IMR-90 (cell line): ENCODE measurements around the gene CYP46A1. TPM values are rescaled to one million over a fixed set of nuclear protein-coding genes. Genes with fewer than 3 reads are reported as not detected.

ENCODE experiments used
- ATAC-seq: fragments of 200-7000 bp; cut with Tn5 transposase; 2 replicates; pipeline ENCODE4 v1.9.1; 2020; ENCODE audit warnings: low read depth, mild to moderate bottlenecking, moderate library complexity
- BruUV-seq: library from RNA; stranded (reverse); fragments of 400-500 nt; replicated peaks from 2 replicates; lab custom pipeline; 2021; lab: Mats Ljungman, UMichigan
- CTCF ChIA-PET: fragments of 300-600 bp; formaldehyde crosslinking; extraction: SDS; loops from one replicate; lab custom pipeline; 2021; ENCODE audit warnings: antibody characterized with exemption; lab: Yijun Ruan, JAX
- POLR2A ChIA-PET: fragments of 300-600 bp; sonication (Branson Sonifier 250); formaldehyde crosslinking; loops from one replicate; lab custom pipeline; 2022; ENCODE audit warnings: antibody characterized with exemption; ENCODE audit not compliant: unreplicated experiment; lab: Charles Lee
- DNase-seq: peaks from one replicate; pipeline ENCODE4 v3.0.0; 2013
- H2AFZ ChIP-seq: replicated peaks from 2 replicates; pipeline ENCODE3; 2013; ENCODE audit warnings: low read length, mild to moderate bottlenecking; ENCODE audit not compliant: poor library complexity
- H2AK5ac ChIP-seq: 2 replicates; pipeline ENCODE4 v1.6.1; 2013; ENCODE audit warnings: low read depth, low read length, inconsistent platforms
- H2AK9ac ChIP-seq: replicated peaks from 2 replicates; pipeline ENCODE3; 2013; ENCODE audit warnings: mild to moderate bottlenecking, low read depth, low read length, moderate library complexity; ENCODE audit not compliant: poor library complexity
- H2BK120ac ChIP-seq: 2 replicates; pipeline ENCODE4 v1.6.1; 2013; ENCODE audit warnings: low read depth, low read length, inconsistent platforms
- H2BK15ac ChIP-seq: 3 replicates; pipeline ENCODE4 v1.6.1; 2013; ENCODE audit warnings: low read depth, low read length, inconsistent platforms
- H2BK20ac ChIP-seq: 2 replicates; pipeline ENCODE4 v1.6.1; 2013; ENCODE audit warnings: low read depth, mild to moderate bottlenecking, inconsistent platforms, low read length, moderate library complexity
- H2BK5ac ChIP-seq: 2 replicates; pipeline ENCODE4 v1.6.1; 2013; ENCODE audit warnings: mild to moderate bottlenecking, low read depth, low read length, inconsistent platforms; ENCODE audit not compliant: poor library complexity, severe bottlenecking
- H3K14ac ChIP-seq: replicated peaks from 2 replicates; pipeline ENCODE4 v1.6.1; 2013; ENCODE audit warnings: low read depth, low read length, inconsistent platforms
- H3K18ac ChIP-seq: 2 replicates; pipeline ENCODE4 v1.6.1; 2013; ENCODE audit warnings: low read depth, low read length, control low read depth
- H3K23ac ChIP-seq: 2 replicates; pipeline ENCODE4 v1.6.1; 2013; ENCODE audit warnings: low read depth, low read length, inconsistent platforms
- H3K27ac ChIP-seq: 2 replicates; pipeline ENCODE4 v1.5.1; 2013; ENCODE audit warnings: mild to moderate bottlenecking, control low read depth, low read length; ENCODE audit not compliant: insufficient read depth
- H3K27me3 ChIP-seq: 2 replicates; pipeline ENCODE4 v1.6.1; 2013; ENCODE audit warnings: low read length; ENCODE audit not compliant: control insufficient read depth, insufficient read depth
- H3K36me3 ChIP-seq: 2 replicates; pipeline ENCODE4 v1.6.1; 2013; ENCODE audit warnings: low read length, mixed read lengths; ENCODE audit not compliant: control insufficient read depth, insufficient read depth
- H3K4ac ChIP-seq: 2 replicates; pipeline ENCODE4 v1.6.1; 2013; ENCODE audit warnings: low read depth, low read length, inconsistent platforms
- H3K4me1 ChIP-seq: 2 replicates; pipeline ENCODE4 v1.6.1; 2013; ENCODE audit warnings: low read length, mixed read lengths; ENCODE audit not compliant: control insufficient read depth, insufficient read depth
- H3K4me2 ChIP-seq: 2 replicates; pipeline ENCODE4 v1.6.1; 2013; ENCODE audit warnings: low read depth, mild to moderate bottlenecking, control low read depth, low read length, moderate library complexity
- H3K4me3 ChIP-seq: 2 replicates; pipeline ENCODE4 v1.5.1; 2013; ENCODE audit warnings: low read depth, mild to moderate bottlenecking, control low read depth, low read length, moderate library complexity; ENCODE audit not compliant: insufficient read depth
- H3K56ac ChIP-seq: 2 replicates; pipeline ENCODE4 v1.6.1; 2013; ENCODE audit warnings: low read length, inconsistent platforms; ENCODE audit not compliant: insufficient read depth; ENCODE audit errors: extremely low read depth
- H3K79me1 ChIP-seq, 2 experiments: 2 replicates each; pipeline ENCODE4 v1.6.1; 2013; ENCODE audit warnings: low read length in 2 of 2, inconsistent platforms in 1 of 2, low read depth in 1 of 2
- H3K9ac ChIP-seq: 2 replicates; pipeline ENCODE4 v1.6.1; 2013; ENCODE audit warnings: low read depth, low read length, control low read depth
- H3K9me1 ChIP-seq: 2 replicates; pipeline ENCODE4 v1.6.1; 2013; ENCODE audit warnings: low read length, inconsistent platforms; ENCODE audit not compliant: insufficient read depth
- H3K9me3 ChIP-seq: 2 replicates; pipeline ENCODE4 v1.6.1; 2013; ENCODE audit warnings: low read length; ENCODE audit not compliant: control insufficient read depth, insufficient read depth
- H4K20me1 ChIP-seq: 2 replicates; pipeline ENCODE4 v1.6.1; 2013; ENCODE audit warnings: low read length, inconsistent platforms; ENCODE audit not compliant: insufficient read depth
- H4K5ac ChIP-seq: 2 replicates; pipeline ENCODE4 v1.6.1; 2013; ENCODE audit warnings: mild to moderate bottlenecking, low read depth, low read length, control low read depth
- H4K8ac ChIP-seq, 2 experiments: 2 replicates each; pipeline ENCODE4 v1.6.1; 2013; ENCODE audit warnings: low read depth in 2 of 2, low read length in 2 of 2, control low read depth in 1 of 2, inconsistent platforms in 1 of 2
- H4K91ac ChIP-seq: 2 replicates; pipeline ENCODE4 v1.6.1; 2013; ENCODE audit warnings: low read depth, low read length, inconsistent platforms; ENCODE audit not compliant: insufficient read depth
- BHLHE40 ChIP-seq: fragments of 150-350 bp; IDR thresholded peaks from 2 replicates; pipeline ENCODE4 v1.6.1; 2016; ENCODE audit warnings: mild to moderate bottlenecking, low read depth, low read length
- CEBPB ChIP-seq: IDR thresholded peaks from 2 replicates; pipeline ENCODE4 v1.6.1; 2012; ENCODE audit warnings: low read depth, low read length, improper control_type of control experiment
- CTCF ChIP-seq: conservative IDR thresholded peaks from 2 replicates; pipeline ENCODE4 v1.5.1; 2012; ENCODE audit warnings: mild to moderate bottlenecking, low read depth, low read length, improper control_type of control experiment
- MAFK ChIP-seq: IDR thresholded peaks from 2 replicates; pipeline ENCODE4 v1.6.1; 2012; ENCODE audit warnings: low read depth, low read length, improper control_type of control experiment
- MXI1 ChIP-seq: IDR thresholded peaks from 2 replicates; pipeline ENCODE4 v1.6.1; 2012; ENCODE audit warnings: low read depth, mild to moderate bottlenecking, low read length, moderate library complexity, borderline replicate concordance
- WGBS, 2 experiments: methylation state at CpG; one replicate each; pipeline versions ENCODE4 v1.1.5 to v1.1.7; 2013; ENCODE audit warnings: missing lambda C conversion rate in 2 of 2; ENCODE audit not compliant: insufficient read length in 1 of 2; ENCODE audit errors: extremely low coverage in 2 of 2; 5-methylcytosine and 5-hydroxymethylcytosine counted together
- dilution Hi-C: fragments of 300-500 bp; cut with HindIII; formaldehyde crosslinking; loops from one replicate; pipeline ENCODE4 v1.14.3; 2018; ENCODE audit warnings: low sequenced_read_pairs; ENCODE audit not compliant: unreplicated experiment
- in situ Hi-C: fragments of 300-500 bp; cut with MboI; formaldehyde crosslinking; loops from 3 replicates; pipeline ENCODE4 v1.14.3; 2019; ENCODE audit warnings: low sequenced_read_pairs, inconsistent platforms, mixed read lengths
- intact Hi-C: fragments of 100-400 bp; cut with micrococcal nuclease; formaldehyde crosslinking; loops from 2 replicates; pipeline ENCODE4 v1.10.0; 2022
- polyA plus RNA-seq, 3 experiments: library from polyadenylated mRNA; depleted of rRNA; stranded (reverse); fragments of >200 nt; gene quantifications; 2 replicates each; pipeline ENCODE4 v1.2.3, GENCODE V29; 2012; ENCODE audit warnings: low replicate concordance in 1 of 3
- total RNA-seq: library from RNA; depleted of rRNA; stranded (reverse); fragments of >200 nt; gene quantifications from 2 replicates; pipeline ENCODE4 v1.2.3, GENCODE V29; 2012

CYP46A1 gene
- total and polyA plus RNA-seq, 2 of the 4 experiments (the other 2 are of a cell fraction): 0.18 to 0.31 TPM

- no peak overlapping the region for H3K18ac ChIP-seq
- POLR2A ChIA-PET: no interaction called here
- no peak overlapping the region for H2BK120ac ChIP-seq
- peaks cover 4% of the 10 kb centered on the region; the same call in 1 of the 2 replicates for H3K27me3 ChIP-seq
- no peak overlapping the region for H3K27ac ChIP-seq
- in situ Hi-C loops (no loop called here), intact Hi-C loops (no loop called here), dilution Hi-C loops (no loop called here)
- no peaks in the 10 kb centered on the region for H4K20me1 ChIP-seq
- no peaks in the 10 kb centered on the region for H3K79me1 ChIP-seq
- H3K14ac ChIP-seq: no peak overlapping the region
- peaks cover 10% of the 10 kb centered on the region for H3K9me3 ChIP-seq
- CTCF ChIA-PET: no interaction called here
- H2AK5ac ChIP-seq: no peak overlapping the region
- ATAC-seq (no peak), DNase-seq (no peak)
- H3K9ac ChIP-seq: no peak overlapping the region
- H3K4me1 ChIP-seq: no peaks in the 10 kb centered on the region
- no peak overlapping the region for H4K91ac ChIP-seq
- H3K4me2 ChIP-seq: no peak overlapping the region
- H3K56ac ChIP-seq: no peak overlapping the region
- no peak overlapping the region for H2BK15ac ChIP-seq
- no peaks in the 10 kb centered on the region for H3K9me1 ChIP-seq
- H2AFZ ChIP-seq: no peak overlapping the region
- H3K4ac ChIP-seq: no peak overlapping the region
- no peaks in the 10 kb centered on the region for H3K36me3 ChIP-seq
- TF ChIP-seq CEBPB (peak; percentile 84), MAFK (no peak), BHLHE40 (no peak), MXI1 (no peak), CTCF (no peak)
- no TSS peak for BruUV-seq
- no peak overlapping the region for H4K5ac ChIP-seq
- H2AK9ac ChIP-seq: no peak overlapping the region
- H3K4me3 ChIP-seq: no peak overlapping the region
- H4K8ac ChIP-seq: no peak overlapping the region
- H2BK20ac ChIP-seq: no peak overlapping the region
- no CpG with 5 or more reads among the region's 2 CpGs for WGBS, 2 experiments
- no peak overlapping the region for H3K23ac ChIP-seq
- H2BK5ac ChIP-seq: no peak overlapping the region
These were observed 19.9 kb downstream of the CYP46A1 start for GRCh38 chr14:99704037-99704436.
